Lower lobe of right lung (tissue), 2 donors: Measurements from ENCODE around the gene HECTD1. TPM values are rescaled to one million over a fixed set of nuclear protein-coding genes. Genes with fewer than 3 reads are reported as not detected.
"Not testable (repeated sequence)": the region's sequence is repeated elsewhere in the genome, so short reads cannot be mapped to it uniquely, and the experiment has no call there.

ENCODE experiments used
- ATAC-seq, 2 donors: fragments of 200-7000 bp; cut with Tn5 transposase; one replicate each; pipeline ENCODE4 v1.9.1; 2020 to 2022; ENCODE audit warnings: mild to moderate bottlenecking in 2 of 2, moderate library complexity in 2 of 2
- DNase-seq: peaks from one replicate; pipeline ENCODE4 v3.0.0-alpha.2; 2020
- H3K27ac ChIP-seq: fragments of 200-600 bp; one replicate; pipeline ENCODE4 v1.8.0; 2022
- H3K27me3 ChIP-seq: fragments of 200-600 bp; one replicate; pipeline ENCODE4 v1.8.0; 2022; ENCODE audit warnings: low read depth
- H3K36me3 ChIP-seq: fragments of 200-600 bp; one replicate; pipeline ENCODE4 v1.8.0; 2022; ENCODE audit warnings: mild to moderate bottlenecking
- H3K4me1 ChIP-seq: fragments of 200-600 bp; one replicate; pipeline ENCODE4 v1.8.0; 2022
- H3K4me3 ChIP-seq: fragments of 200-600 bp; one replicate; pipeline ENCODE4 v1.8.0; 2022; ENCODE audit warnings: mild to moderate bottlenecking
- H3K9me3 ChIP-seq: fragments of 200-600 bp; one replicate; pipeline ENCODE4 v1.8.0; 2022
- CTCF ChIP-seq: fragments of 200-600 bp; IDR thresholded peaks from one replicate; pipeline ENCODE4 v1.8.0; 2022; ENCODE audit warnings: antibody characterized with exemption, mild to moderate bottlenecking
- intact Hi-C: fragments of 100-400 bp; cut with DNase I; formaldehyde crosslinking; loops from one replicate; pipeline ENCODE4 v1.11.0; 2022
- long read RNA-seq: library from polyadenylated mRNA; unstranded; transcript quantifications from one replicate; pipeline ENCODE4 v2.0.0, GENCODE V29; 2021
- total RNA-seq: library from RNA; stranded (reverse); fragmentation: NEBNext Ultra II Directional; extraction: Animal tissue kit (Norgen Biotek cat#: 25700); gene quantifications from one replicate; pipeline ENCODE4 v1.2.1, GENCODE V29; 2021
- donor health status: DM: no; HTN: yes; CAD: no; lungs with severe emphysema.

Gene HECTD1
- 166 TPM for total RNA-seq
- long read RNA-seq, full-length matches to known transcripts: 1 of 104 reads
- long read RNA-seq, partial matches to known transcripts: 80 of 104 reads
- long read RNA-seq, other reads (novel, unspliced or antisense): 23 of 104 reads

GRCh38 chr14:31207755-31208545 is at the start of gene HECTD1:
HECTD1 (minus strand) TSS chr14:31207793; CDS start chr14:31205936, 1,857 bp downstream.
- H3K27me3 ChIP-seq: no peaks in the 10 kb centered on the region
- DNase-seq: peak; percentile 94
- intact Hi-C loops: no loop called here
- no peaks in the 10 kb centered on the region for H3K9me3 ChIP-seq
- peaks cover 34% of the 10 kb centered on the region for H3K4me1 ChIP-seq
- peak within 1 kb of the TSS; percentile 100 for H3K27ac ChIP-seq
- TF ChIP-seq CTCF: peak; percentile 88
- peak within 1 kb of the TSS; percentile 94 for H3K4me3 ChIP-seq
- H3K36me3 ChIP-seq: peaks cover 9% of the 10 kb centered on the region
- ATAC-seq: peak; percentile 96 to 97

GRCh38 chr14:31257244-31257553 is 49.6 kb upstream of the HECTD1 start:
- TF ChIP-seq CTCF: no peak
- intact Hi-C loops: no loop called here
- Histone ChIP-seq H3K36me3 (no peaks in the 10 kb centered on the region), H3K27me3 (no peaks in the 10 kb centered on the region), H3K4me3 (no peak overlapping the region), H3K27ac (no peak overlapping the region), H3K9me3 (no peaks in the 10 kb centered on the region), H3K4me1 (peaks cover 12% of the 10 kb centered on the region)
- ATAC-seq (no peak), DNase-seq (no peak)

- intact Hi-C loops: no loop called here
- ATAC-seq (no peak), DNase-seq (no peak)
- Histone ChIP-seq H3K4me3 (no peak overlapping the region), H3K9me3 (no peaks in the 10 kb centered on the region), H3K27ac (no peak overlapping the region), H3K4me1 (peaks cover 7% of the 10 kb centered on the region), H3K36me3 (no peaks in the 10 kb centered on the region), H3K27me3 (no peaks in the 10 kb centered on the region)
- TF ChIP-seq CTCF: no peak
Observed at GRCh38 chr14:31256534-31257243, 49.1 kb upstream of the HECTD1 start.

GRCh38 chr14:31255918-31256317 is 48.3 kb upstream of the HECTD1 start:
- ATAC-seq, DNase-seq, H3K4me1 ChIP-seq, H3K9me3 ChIP-seq, H3K36me3 ChIP-seq, H3K27me3 ChIP-seq, H3K27ac ChIP-seq, intact Hi-C loops, H3K4me3 ChIP-seq: not testable (repeated sequence)

GRCh38 chr14:31255286-31255685 is 47.7 kb upstream of the HECTD1 start:
- Histone ChIP-seq H3K9me3 (no peaks in the 10 kb centered on the region), H3K4me1 (no peaks in the 10 kb centered on the region), H3K27ac (no peak overlapping the region), H3K4me3 (no peak overlapping the region), H3K36me3 (no peaks in the 10 kb centered on the region), H3K27me3 (no peaks in the 10 kb centered on the region)
- DNase-seq (no peak), ATAC-seq (no peak)
- TF ChIP-seq CTCF: no peak
- intact Hi-C loops: no loop called here
